Glutamatergic neuron (in vitro differentiated cells): ENCODE results near the gene MRPS18A. TPM values are rescaled to one million over a fixed set of nuclear protein-coding genes. Genes with fewer than 3 reads are reported as not detected.

Experiments used
- DNase-seq: peaks from one replicate; pipeline ENCODE4 v3.0.0; 2022
- H3K27ac Mint-ChIP-seq: one replicate; pipeline ENCODE4 v1.8.0; 2020; ENCODE audit warnings: mild to moderate bottlenecking, mixed read lengths, inconsistent platforms; ENCODE audit not compliant: unreplicated experiment
- H3K27me3 Mint-ChIP-seq: one replicate; pipeline ENCODE4 v1.8.0; 2020; ENCODE audit warnings: mild to moderate bottlenecking, moderate library complexity, mixed read lengths, inconsistent platforms; ENCODE audit not compliant: unreplicated experiment
- H3K36me3 Mint-ChIP-seq: one replicate; pipeline ENCODE4 v1.8.0; 2020; ENCODE audit warnings: mild to moderate bottlenecking, mixed read lengths, inconsistent platforms; ENCODE audit not compliant: unreplicated experiment
- H3K4me1 Mint-ChIP-seq: one replicate; pipeline ENCODE4 v1.8.0; 2020; ENCODE audit warnings: mild to moderate bottlenecking, low read depth, mixed read lengths, inconsistent platforms; ENCODE audit not compliant: unreplicated experiment
- H3K4me3 Mint-ChIP-seq: one replicate; pipeline ENCODE4 v1.8.0; 2020; ENCODE audit warnings: mild to moderate bottlenecking, mixed read lengths, inconsistent platforms; ENCODE audit not compliant: unreplicated experiment
- H3K9me3 Mint-ChIP-seq: one replicate; pipeline ENCODE4 v1.8.0; 2020; ENCODE audit warnings: mild to moderate bottlenecking, moderate library complexity, mixed read lengths, inconsistent platforms; ENCODE audit not compliant: unreplicated experiment
- total RNA-seq: library from RNA; stranded (reverse); fragmentation: NEBNext Ultra II Directional; extraction: Animal tissue kit (Norgen Biotek cat#: 25700); gene quantifications from one replicate; pipeline ENCODE4 v1.2.1, GENCODE V29; 2021; ENCODE audit not compliant: unreplicated experiment
- TF ChIP-seq, protein P1 (sequence below): fragments of 200-600 bp; sonication (generic); IDR thresholded peaks from one replicate; pipeline ENCODE4 v1.5.0; 2021; ENCODE audit not compliant: partially characterized antibody, unreplicated experiment

Gene MRPS18A
- total RNA-seq, 1 donor from 2014 or later: 27.7 TPM

DNA sequence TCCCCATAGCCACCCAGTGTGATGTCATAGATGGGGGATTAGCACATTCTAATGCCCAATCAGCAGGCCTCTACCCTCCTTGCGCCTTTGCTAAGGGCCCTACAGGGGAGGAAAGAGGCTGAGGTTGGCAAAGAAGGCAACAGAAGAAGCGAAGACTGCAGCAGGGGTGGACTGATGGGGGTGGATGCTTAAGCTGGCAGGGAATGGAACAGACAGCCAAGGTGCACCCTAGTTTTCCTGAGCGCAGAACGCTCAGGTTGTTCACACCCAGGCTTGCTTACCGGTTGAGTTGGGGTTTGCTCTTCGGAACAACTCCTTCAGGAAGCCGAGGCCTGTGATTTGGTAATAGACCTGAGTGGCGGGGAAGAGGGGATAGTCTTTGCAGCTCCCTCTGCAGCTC lies 12.7 kb downstream of the MRPS18A start:
- H3K27ac Mint-ChIP-seq: no peak overlapping the region
- no peaks in the 10 kb centered on the region for H3K4me1 Mint-ChIP-seq
- DNase-seq: no peak
- TF ChIP-seq, protein P1, sequence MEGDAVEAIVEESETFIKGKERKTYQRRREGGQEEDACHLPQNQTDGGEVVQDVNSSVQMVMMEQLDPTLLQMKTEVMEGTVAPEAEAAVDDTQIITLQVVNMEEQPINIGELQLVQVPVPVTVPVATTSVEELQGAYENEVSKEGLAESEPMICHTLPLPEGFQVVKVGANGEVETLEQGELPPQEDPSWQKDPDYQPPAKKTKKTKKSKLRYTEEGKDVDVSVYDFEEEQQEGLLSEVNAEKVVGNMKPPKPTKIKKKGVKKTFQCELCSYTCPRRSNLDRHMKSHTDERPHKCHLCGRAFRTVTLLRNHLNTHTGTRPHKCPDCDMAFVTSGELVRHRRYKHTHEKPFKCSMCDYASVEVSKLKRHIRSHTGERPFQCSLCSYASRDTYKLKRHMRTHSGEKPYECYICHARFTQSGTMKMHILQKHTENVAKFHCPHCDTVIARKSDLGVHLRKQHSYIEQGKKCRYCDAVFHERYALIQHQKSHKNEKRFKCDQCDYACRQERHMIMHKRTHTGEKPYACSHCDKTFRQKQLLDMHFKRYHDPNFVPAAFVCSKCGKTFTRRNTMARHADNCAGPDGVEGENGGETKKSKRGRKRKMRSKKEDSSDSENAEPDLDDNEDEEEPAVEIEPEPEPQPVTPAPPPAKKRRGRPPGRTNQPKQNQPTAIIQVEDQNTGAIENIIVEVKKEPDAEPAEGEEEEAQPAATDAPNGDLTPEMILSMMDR: no peak
- H3K4me3 Mint-ChIP-seq: no peak overlapping the region
- H3K27me3 Mint-ChIP-seq: peaks cover 3% of the 10 kb centered on the region
- no peaks in the 10 kb centered on the region for H3K36me3 Mint-ChIP-seq
- peaks cover 2% of the 10 kb centered on the region for H3K9me3 Mint-ChIP-seq

DNA sequence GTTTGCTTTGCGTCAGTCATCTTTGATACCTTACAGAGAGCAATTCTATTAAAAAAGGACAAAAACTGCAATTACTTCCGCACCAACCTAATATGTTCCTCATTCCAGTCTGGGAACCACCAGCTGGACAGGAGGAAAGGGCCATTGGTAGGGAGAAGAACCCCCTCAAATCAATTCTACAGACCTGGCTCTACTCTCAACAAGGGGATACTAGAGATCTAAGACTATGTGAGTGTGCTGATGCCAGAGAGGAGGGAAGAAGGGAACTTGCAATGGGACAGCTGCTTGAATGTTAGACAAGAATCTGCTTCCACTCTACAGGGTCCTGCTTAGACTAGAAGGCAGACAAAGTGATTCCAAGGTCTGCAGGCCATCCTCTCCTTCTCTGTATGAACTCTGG lies 13.3 kb downstream of the MRPS18A start:
- TF ChIP-seq, protein P1: no peak
- Mint-ChIP-seq H3K27me3 (peaks cover 3% of the 10 kb centered on the region), H3K4me3 (no peak overlapping the region), H3K4me1 (no peaks in the 10 kb centered on the region), H3K9me3 (peaks cover 2% of the 10 kb centered on the region), H3K36me3 (no peaks in the 10 kb centered on the region), H3K27ac (no peak overlapping the region)
- no peak for DNase-seq

DNA sequence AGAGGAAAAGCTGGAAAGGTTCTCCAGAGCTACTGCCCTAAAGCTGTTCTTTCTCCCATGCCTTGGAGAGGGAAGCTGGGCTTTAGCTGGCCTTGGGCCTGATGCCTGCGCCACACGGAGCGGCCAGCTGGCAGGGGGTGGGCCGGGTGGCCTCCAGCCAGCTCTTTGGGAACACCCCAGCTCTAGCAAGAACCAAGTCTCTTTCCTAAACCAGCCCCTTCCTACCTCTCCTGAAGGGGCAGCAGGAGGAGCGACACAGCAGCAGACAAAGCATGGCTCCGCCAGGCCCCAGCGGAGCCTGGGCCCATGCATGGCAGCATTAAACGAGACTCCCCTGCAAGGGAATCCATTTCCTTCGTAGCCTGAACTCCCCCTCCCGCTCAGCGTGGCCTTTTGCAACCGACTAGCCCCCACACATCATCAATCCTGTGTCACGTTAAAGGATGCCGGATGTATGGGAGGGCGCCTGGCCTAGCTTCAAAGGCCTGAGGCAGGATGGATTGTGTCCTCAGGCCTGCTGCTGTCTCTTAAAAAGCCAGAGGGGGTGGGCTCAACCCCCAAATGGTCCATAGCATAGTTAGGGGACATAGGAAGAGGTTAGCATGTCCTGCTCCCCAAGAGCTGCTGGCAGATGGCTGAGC lies 14.0 kb downstream of the MRPS18A start:
- H3K27me3 Mint-ChIP-seq: peaks cover 3% of the 10 kb centered on the region

DNA sequence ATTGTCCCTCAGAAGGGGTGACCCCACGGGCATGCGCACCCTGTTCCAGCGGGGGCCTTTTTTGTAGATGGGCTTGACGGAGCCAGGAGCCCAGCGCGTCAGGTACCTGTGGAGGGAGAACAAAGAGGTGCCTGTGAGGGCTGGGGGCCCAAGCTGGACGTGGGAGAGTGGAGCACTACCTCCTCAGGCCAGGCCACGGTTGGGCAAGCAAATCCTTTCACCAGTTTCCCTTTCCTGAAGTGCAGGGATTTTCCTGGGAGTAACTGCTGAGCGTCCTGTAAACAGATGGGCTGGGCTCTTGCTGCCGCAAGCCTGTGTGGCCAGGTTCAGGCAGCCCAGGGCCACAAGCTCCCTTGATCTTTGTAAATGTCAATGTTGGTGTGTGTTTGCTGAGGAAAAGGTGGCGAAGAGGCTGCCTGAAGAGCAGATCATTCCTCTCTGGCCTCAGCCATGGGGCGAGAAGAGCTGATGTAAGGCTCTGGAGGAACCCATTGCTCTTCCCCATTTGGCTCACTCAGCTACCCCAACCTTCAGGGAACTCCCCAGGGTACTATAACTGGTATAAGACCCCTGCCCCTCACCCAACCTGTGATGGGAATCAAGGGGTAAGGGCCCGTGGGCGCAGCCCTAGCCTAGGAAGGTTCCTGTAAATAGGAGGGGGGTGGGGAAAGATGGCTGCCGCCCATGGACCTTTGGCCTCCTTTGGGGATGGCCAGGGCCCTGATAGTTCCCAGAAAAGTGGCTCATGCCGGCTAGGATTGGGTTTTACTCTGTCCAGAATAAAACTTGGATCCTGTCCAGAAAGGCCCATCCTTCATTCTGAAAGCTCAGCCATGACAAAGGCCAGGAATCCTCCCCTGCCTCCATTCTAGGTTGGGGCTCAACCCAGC lies 15.5 kb downstream of the MRPS18A start:
- DNase-seq: no peak
- Mint-ChIP-seq H3K4me3 (no peak overlapping the region), H3K9me3 (peaks cover 6% of the 10 kb centered on the region), H3K27me3 (peaks cover 8% of the 10 kb centered on the region), H3K27ac (no peak overlapping the region), H3K4me1 (no peaks in the 10 kb centered on the region), H3K36me3 (no peaks in the 10 kb centered on the region)
- TF ChIP-seq, protein P1: no peak

More for the DNA sequence above, 14.0 kb downstream of the MRPS18A start:
- DNase-seq: no peak
- H3K4me1 Mint-ChIP-seq: no peaks in the 10 kb centered on the region
- H3K27ac Mint-ChIP-seq: no peak overlapping the region
- TF ChIP-seq, protein P1: no peak
- no peak overlapping the region for H3K4me3 Mint-ChIP-seq
- H3K9me3 Mint-ChIP-seq: peaks cover 6% of the 10 kb centered on the region
- H3K36me3 Mint-ChIP-seq: no peaks in the 10 kb centered on the region
